GM23338 (cell line): ENCODE measurements around the gene MYH14. TPM values are rescaled to one million over a fixed set of nuclear protein-coding genes. Genes with fewer than 3 reads are reported as not detected.

Experiments
- ATAC-seq: fragments of 200-7000 bp; cut with Tn5 transposase; 3 replicates; pipeline ENCODE4 v1.9.1; 2020
- DNase-seq: peaks from one replicate; pipeline ENCODE4 v3.0.0-alpha.2; 2015; ENCODE audit warnings: low spot score
- H2AFZ ChIP-seq: fragments of 200-600 bp; sonication (generic); 2 replicates; pipeline ENCODE4 v1.8.0; 2016; ENCODE audit warnings: antibody characterized with exemption, mild to moderate bottlenecking, moderate library complexity
- H3F3A ChIP-seq: fragments of 200-600 bp; sonication (generic); replicated peaks from 2 replicates; pipeline ENCODE4 v1.8.0; 2017; ENCODE audit warnings: antibody characterized with exemption, mixed run types, low read depth
- H3K27ac ChIP-seq: fragments of 200-600 bp; sonication (generic); 2 replicates; pipeline ENCODE4 v1.6.1; 2016; ENCODE audit warnings: low read depth
- H3K27me3 ChIP-seq: fragments of 200-600 bp; sonication (generic); 2 replicates; pipeline ENCODE4 v1.8.0; 2016; ENCODE audit warnings: mild to moderate bottlenecking, mixed run types, moderate library complexity; ENCODE audit not compliant: insufficient read depth
- H3K36me3 ChIP-seq: fragments of 200-600 bp; sonication (generic); 2 replicates; pipeline ENCODE4 v1.8.0; 2016; ENCODE audit warnings: mild to moderate bottlenecking; ENCODE audit not compliant: insufficient read depth
- H3K4me1 ChIP-seq: fragments of 200-600 bp; sonication (generic); 2 replicates; pipeline ENCODE4 v1.8.0; 2016; ENCODE audit warnings: mild to moderate bottlenecking, moderate library complexity; ENCODE audit not compliant: insufficient read depth
- H3K4me2 ChIP-seq: fragments of 200-600 bp; sonication (generic); 2 replicates; pipeline ENCODE4 v1.7.1; 2017; ENCODE audit warnings: mixed run types
- H3K4me3 ChIP-seq: fragments of 200-600 bp; sonication (generic); 2 replicates; pipeline ENCODE4 v1.6.1; 2016; ENCODE audit warnings: mixed run types
- H3K79me2 ChIP-seq: fragments of 200-600 bp; sonication (generic); replicated peaks from 2 replicates; pipeline ENCODE4 v1.8.0; 2017; ENCODE audit warnings: mild to moderate bottlenecking; ENCODE audit not compliant: insufficient read depth
- H3K9me2 ChIP-seq: fragments of 200-600 bp; sonication (generic); 2 replicates; pipeline ENCODE4 v1.8.0; 2017; ENCODE audit not compliant: insufficient read depth
- H4K20me1 ChIP-seq: fragments of 200-600 bp; sonication (generic); replicated peaks from 2 replicates; pipeline ENCODE4 v1.8.0; 2017; ENCODE audit warnings: mild to moderate bottlenecking; ENCODE audit not compliant: insufficient read depth
- H3K27ac Mint-ChIP-seq: 2 replicates; pipeline ENCODE4 v1.8.0; 2020; ENCODE audit warnings: inconsistent platforms, mild to moderate bottlenecking, moderate library complexity, mixed read lengths
- H3K27me3 Mint-ChIP-seq: 3 replicates; pipeline ENCODE4 v1.8.0; 2022; ENCODE audit warnings: low read depth, mild to moderate bottlenecking, moderate library complexity, mixed read lengths, inconsistent platforms; ENCODE audit not compliant: insufficient read depth, poor library complexity
- H3K36me3 Mint-ChIP-seq: 3 replicates; pipeline ENCODE4 v1.8.0; 2021; ENCODE audit warnings: low read depth, mild to moderate bottlenecking, inconsistent platforms, moderate library complexity, mixed read lengths
- H3K4me1 Mint-ChIP-seq: 3 replicates; pipeline ENCODE4 v1.8.0; 2020; ENCODE audit warnings: mild to moderate bottlenecking, inconsistent platforms, mixed read lengths
- H3K4me3 Mint-ChIP-seq: 3 replicates; pipeline ENCODE4 v1.8.0; 2021; ENCODE audit warnings: moderate library complexity, mild to moderate bottlenecking, inconsistent platforms, mixed read lengths
- H3K9me3 Mint-ChIP-seq: 3 replicates; pipeline ENCODE4 v1.8.0; 2020; ENCODE audit warnings: moderate library complexity, mild to moderate bottlenecking, inconsistent platforms, mixed read lengths
- CREB1 ChIP-seq: fragments of 250-450 bp; sonication (Bioruptor Pico); IDR thresholded peaks from 2 replicates; pipeline ENCODE4 v1.5.0; 2020; ENCODE audit warnings: low read depth, mild to moderate bottlenecking, moderate library complexity
- EZH2 ChIP-seq: fragments of 200-600 bp; sonication (generic); IDR thresholded peaks from one replicate; pipeline ENCODE4 v1.8.0; 2017; ENCODE audit warnings: antibody characterized with exemption, mild to moderate bottlenecking, low read depth; ENCODE audit not compliant: unreplicated experiment
- EZH2phosphoT487 ChIP-seq: fragments of 200-600 bp; sonication (generic); IDR thresholded peaks from one replicate; pipeline ENCODE4 v1.8.1; 2018; ENCODE audit warnings: antibody characterized with exemption; ENCODE audit not compliant: unreplicated experiment
- JUNB ChIP-seq: IDR thresholded peaks from one replicate; pipeline ENCODE4 v1.6.1; 2016; ENCODE audit warnings: antibody characterized with exemption; ENCODE audit not compliant: unreplicated experiment
- POLR2AphosphoS5 ChIP-seq: IDR thresholded peaks from 2 replicates; pipeline ENCODE4 v1.6.1; 2016; ENCODE audit warnings: antibody characterized with exemption, low read depth
- REST ChIP-seq: IDR thresholded peaks from one replicate; pipeline ENCODE4 v1.6.1; 2018; ENCODE audit warnings: antibody characterized with exemption; ENCODE audit not compliant: unreplicated experiment
- STAT1 ChIP-seq: IDR thresholded peaks from one replicate; pipeline ENCODE4 v1.6.1; 2016; ENCODE audit warnings: antibody characterized with exemption; ENCODE audit not compliant: unreplicated experiment
- ZNF114 ChIP-seq: fragments of 250-450 bp; sonication (Bioruptor Pico); IDR thresholded peaks from 2 replicates; pipeline ENCODE4 v1.5.0; 2020; ENCODE audit warnings: mild to moderate bottlenecking, moderate library complexity
- ZNF331 ChIP-seq: fragments of 250-450 bp; sonication (Bioruptor Pico); IDR thresholded peaks from 2 replicates; pipeline ENCODE4 v1.5.0; 2020; ENCODE audit warnings: low read depth, mild to moderate bottlenecking, moderate library complexity
- polyA plus RNA-seq: library from polyadenylated mRNA; unstranded; fragments of >200 nt; fragmentation: Nextera tagmentation; extraction: Ambion mirVana; gene quantifications from 2 replicates; pipeline ENCODE4 v1.2.1, GENCODE V29; 2016
- total RNA-seq: library from RNA; depleted of rRNA; stranded (reverse); fragments of >200 nt; shearing (Covaris generic); gene quantifications from 2 replicates; pipeline ENCODE4 v1.2.3, GENCODE V29; 2014
- TF ChIP-seq, protein P1 (sequence below): IDR thresholded peaks from 2 replicates; pipeline ENCODE4 v1.6.1; 2016; ENCODE audit warnings: antibody characterized with exemption

Gene MYH14
- total and polyA plus RNA-seq, 2 experiments from 2014 or later: 25.5 to 27.5 TPM

DNA sequence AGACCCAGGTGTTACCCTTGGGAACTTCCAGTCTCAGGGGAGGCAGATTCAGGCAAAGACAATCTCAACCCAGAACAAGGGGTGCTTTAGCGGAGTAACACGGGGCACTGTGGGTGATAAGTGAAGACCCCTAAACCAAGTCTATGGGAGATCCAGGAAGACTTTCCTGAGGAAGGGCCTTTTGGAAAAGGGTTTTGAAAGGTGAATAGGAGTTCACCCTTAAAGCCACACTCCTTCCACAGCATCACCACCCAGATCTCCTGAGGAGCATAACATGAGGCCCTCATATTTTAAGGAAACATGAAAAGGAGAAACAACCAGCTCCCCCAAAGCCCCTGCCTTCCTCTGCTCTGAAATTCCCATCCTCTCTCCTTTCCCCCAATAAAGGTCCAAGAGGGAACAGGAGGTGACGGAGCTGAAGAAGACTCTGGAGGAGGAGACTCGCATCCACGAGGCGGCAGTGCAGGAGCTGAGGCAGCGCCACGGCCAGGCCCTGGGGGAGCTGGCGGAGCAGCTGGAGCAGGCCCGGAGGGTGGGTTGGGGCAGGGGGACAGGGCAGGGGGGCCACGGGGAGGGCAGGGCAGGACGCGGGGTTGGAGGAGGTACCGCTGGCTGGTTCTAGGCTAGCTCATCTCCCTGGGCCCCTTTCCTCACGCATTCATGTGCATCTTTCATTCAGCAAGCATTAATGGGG, 73.1 kb downstream of the MYH14 start:
- no peaks in the 10 kb centered on the region for H3F3A ChIP-seq
- H3K4me2 ChIP-seq: no peak overlapping the region
- H3K4me1 Mint-ChIP-seq: no peaks in the 10 kb centered on the region
- H4K20me1 ChIP-seq: no peaks in the 10 kb centered on the region
- H3K4me1 ChIP-seq: no peaks in the 10 kb centered on the region
- TF ChIP-seq CREB1 (CRISPR knock-in tag): no peak
- no peak for TF ChIP-seq STAT1
- no peak for TF ChIP-seq JUNB
- no peak for TF ChIP-seq REST
- no peak for TF ChIP-seq POLR2AphosphoS5
- no peak for TF ChIP-seq EZH2
- TF ChIP-seq EZH2phosphoT487: no peak
- TF ChIP-seq, protein P1, sequence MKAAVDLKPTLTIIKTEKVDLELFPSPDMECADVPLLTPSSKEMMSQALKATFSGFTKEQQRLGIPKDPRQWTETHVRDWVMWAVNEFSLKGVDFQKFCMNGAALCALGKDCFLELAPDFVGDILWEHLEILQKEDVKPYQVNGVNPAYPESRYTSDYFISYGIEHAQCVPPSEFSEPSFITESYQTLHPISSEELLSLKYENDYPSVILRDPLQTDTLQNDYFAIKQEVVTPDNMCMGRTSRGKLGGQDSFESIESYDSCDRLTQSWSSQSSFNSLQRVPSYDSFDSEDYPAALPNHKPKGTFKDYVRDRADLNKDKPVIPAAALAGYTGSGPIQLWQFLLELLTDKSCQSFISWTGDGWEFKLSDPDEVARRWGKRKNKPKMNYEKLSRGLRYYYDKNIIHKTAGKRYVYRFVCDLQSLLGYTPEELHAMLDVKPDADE: no peak
- TF ChIP-seq ZNF114 (CRISPR knock-in tag): no peak
- peaks cover 97% of the 10 kb centered on the region for H3K9me3 Mint-ChIP-seq
- no peaks in the 10 kb centered on the region for H3K79me2 ChIP-seq
- H3K27ac Mint-ChIP-seq: no peak overlapping the region
- no peak overlapping the region for H3K4me3 Mint-ChIP-seq
- H3K4me3 ChIP-seq: no peak overlapping the region
- H3K36me3 Mint-ChIP-seq: peaks cover 30% of the 10 kb centered on the region
- ATAC-seq (no peak), DNase-seq (no peak)
- no peaks in the 10 kb centered on the region for H3K27me3 ChIP-seq
- H3K9me2 ChIP-seq: no peaks in the 10 kb centered on the region
- peaks cover 9% of the 10 kb centered on the region for H3K27me3 Mint-ChIP-seq
- no peak overlapping the region for H3K27ac ChIP-seq
- H2AFZ ChIP-seq: no peak overlapping the region
- H3K36me3 ChIP-seq: no peaks in the 10 kb centered on the region

- no peaks in the 10 kb centered on the region for H3K27me3 ChIP-seq
- H3K36me3 ChIP-seq: no peaks in the 10 kb centered on the region
- H3F3A ChIP-seq: no peaks in the 10 kb centered on the region
- DNase-seq: no peak
- no peak overlapping the region for H3K27ac ChIP-seq
- ATAC-seq: no peak
- H3K4me2 ChIP-seq: no peak overlapping the region
- Mint-ChIP-seq H3K9me3 (peaks cover 96% of the 10 kb centered on the region), H3K36me3 (peaks cover 25% of the 10 kb centered on the region), H3K27ac (no peak overlapping the region), H3K4me3 (no peak overlapping the region), H3K4me1 (no peaks in the 10 kb centered on the region), H3K27me3 (peaks cover 9% of the 10 kb centered on the region)
- no peaks in the 10 kb centered on the region for H3K4me1 ChIP-seq
- no peak overlapping the region for H2AFZ ChIP-seq
- no peak overlapping the region for H3K4me3 ChIP-seq
- no peaks in the 10 kb centered on the region for H3K9me2 ChIP-seq
- H3K79me2 ChIP-seq: no peaks in the 10 kb centered on the region
- no peaks in the 10 kb centered on the region for H4K20me1 ChIP-seq
- no peak for TF ChIP-seq JUNB
- TF ChIP-seq REST: no peak
- no peak for TF ChIP-seq STAT1
- no peak for TF ChIP-seq ZNF331
Measured at GRCh38 chr19:50277966-50278580, 74.7 kb downstream of the MYH14 start.
